ENCODE data around the gene SLC38A3.

Gene SLC38A3

GRCh38 chr3:50158530-50159146 is 46.4 kb upstream of the SLC38A3 start:
- Histone ChIP-seq H3K27me3 (replicated peaks; ENCODE audit: control insufficient read depth, insufficient read depth, low read length) (peaks cover 3% of the 10 kb centered on the region), H3K36me3 (ENCODE audit: control insufficient read depth, insufficient read depth, low read length) (no peaks in the 10 kb centered on the region), H3K4me3 (replicated peaks; ENCODE audit: low read depth, low read length) (no peak overlapping the region)
- DNase-seq (ENCODE audit: extremely low read depth, insufficient read length): no peak
- no peak for TF ChIP-seq CTCF (IDR thresholded peaks at IDR 0.05; ENCODE audit: insufficient read depth, low read length, poor library complexity, severe bottlenecking)

- no peak for DNase-seq (ENCODE audit: extremely low read depth, insufficient read length)
- H3K4me3 ChIP-seq (replicated peaks; ENCODE audit: low read depth, low read length): no peak overlapping the region
- TF ChIP-seq CTCF (IDR thresholded peaks at IDR 0.05; ENCODE audit: insufficient read depth, low read length, poor library complexity, severe bottlenecking): no peak
- H3K27me3 ChIP-seq (replicated peaks; ENCODE audit: control insufficient read depth, insufficient read depth, low read length): no peaks in the 10 kb centered on the region; the same call in none of the 2 replicates
- no peaks in the 10 kb centered on the region for H3K36me3 ChIP-seq (ENCODE audit: control insufficient read depth, insufficient read depth, low read length)
Observed at GRCh38 chr3:50160561-50160983, 44.5 kb upstream of the SLC38A3 start.

- no peak for DNase-seq (ENCODE audit: extremely low read depth, insufficient read length)
Observed at GRCh38 chr3:50161320-50161719, 43.8 kb upstream of the SLC38A3 start.

GRCh38 chr3:50162034-50162883 is 42.8 kb upstream of the SLC38A3 start:
- TF ChIP-seq CTCF (IDR thresholded peaks at IDR 0.05; ENCODE audit: insufficient read depth, low read length, poor library complexity, severe bottlenecking): no peak
- Histone ChIP-seq H3K27me3 (replicated peaks; ENCODE audit: control insufficient read depth, insufficient read depth, low read length) (no peaks in the 10 kb centered on the region; the same call in none of the 2 replicates), H3K4me3 (replicated peaks; ENCODE audit: low read depth, low read length) (no peak overlapping the region), H3K36me3 (ENCODE audit: control insufficient read depth, insufficient read depth, low read length) (no peaks in the 10 kb centered on the region)
- no peak for DNase-seq (ENCODE audit: extremely low read depth, insufficient read length)

More at GRCh38 chr3:50161320-50161719, 43.8 kb upstream of the SLC38A3 start:
- H3K36me3 ChIP-seq (ENCODE audit: control insufficient read depth, insufficient read depth, low read length): no peaks in the 10 kb centered on the region
- H3K27me3 ChIP-seq (replicated peaks; ENCODE audit: control insufficient read depth, insufficient read depth, low read length): no peaks in the 10 kb centered on the region; the same call in none of the 2 replicates
- no peak overlapping the region for H3K4me3 ChIP-seq (replicated peaks; ENCODE audit: low read depth, low read length)
- TF ChIP-seq CTCF (IDR thresholded peaks at IDR 0.05; ENCODE audit: insufficient read depth, low read length, poor library complexity, severe bottlenecking): no peak

- no peak for TF ChIP-seq CTCF (IDR thresholded peaks at IDR 0.05; ENCODE audit: insufficient read depth, low read length, poor library complexity, severe bottlenecking)
- no peak overlapping the region for H3K4me3 ChIP-seq (replicated peaks; ENCODE audit: low read depth, low read length)
- DNase-seq (ENCODE audit: extremely low read depth, insufficient read length): no peak
- H3K36me3 ChIP-seq (ENCODE audit: control insufficient read depth, insufficient read depth, low read length): no peaks in the 10 kb centered on the region
- no peaks in the 10 kb centered on the region; the same call in none of the 2 replicates for H3K27me3 ChIP-seq (replicated peaks; ENCODE audit: control insufficient read depth, insufficient read depth, low read length)
Observed at GRCh38 chr3:50163572-50164455, 41.3 kb upstream of the SLC38A3 start.

Measured in GM06990 (cell line).